GM10248 (cell line): ENCODE results near the gene DYNC2H1.

ENCODE experiments used
- CTCF ChIA-PET: fragments of 300-600 bp; sonication (Branson Sonifier 250); formaldehyde crosslinking; extraction: SDS; loops from one replicate; lab custom pipeline; 2021; ENCODE audit warnings: antibody characterized with exemption; lab: Yijun Ruan, JAX
- POLR2A ChIA-PET: fragments of 350-650 bp; sonication (Branson Sonifier 250); formaldehyde crosslinking; extraction: SDS; loops from one replicate; lab custom pipeline; 2020; ENCODE audit warnings: antibody characterized with exemption; lab: Yijun Ruan, JAX
- DNase-seq: peaks from one replicate; pipeline ENCODE4 v3.0.0; 2012; ENCODE audit errors: extremely low spot score
- CTCF ChIP-seq: IDR thresholded peaks from 2 replicates; pipeline ENCODE4 v1.5.1; 2012; ENCODE audit warnings: mild to moderate bottlenecking, low read depth; ENCODE audit errors: extremely low read depth, missing control alignments, control extremely low read depth

DYNC2H1 gene

GRCh38 chr11:103441021-103441420 lies 331.8 kb downstream of the DYNC2H1 start:
- no peak for TF ChIP-seq CTCF
- POLR2A ChIA-PET = no interaction called here
- DNase-seq = no peak
- CTCF ChIA-PET = interaction anchor here (1.2 to 1.4 kb wide), 2 partner anchors 14 to 202 kb away, joined by 3 read pairs; no protein-coding TSS in a partner anchor

GRCh38 chr11:103448966-103449365 lies 339.7 kb downstream of the DYNC2H1 start:
- ChIA-PET POLR2A (no interaction called here), CTCF (interaction anchor here (0.6 kb wide), 1 partner anchor 9 kb away, joined by 3 read pairs; no protein-coding TSS in a partner anchor)
- no peak for TF ChIP-seq CTCF
- no peak for DNase-seq

GRCh38 chr11:103450241-103450640 lies 341.0 kb downstream of the DYNC2H1 start:
- no peak for DNase-seq
- ChIA-PET CTCF (interaction anchor here (1.5 kb wide), 1 partner anchor 35 kb away, joined by 3 read pairs; no protein-coding TSS in a partner anchor), POLR2A (no interaction called here)
- TF ChIP-seq CTCF = no peak

GRCh38 chr11:103453126-103453525 lies 343.9 kb downstream of the DYNC2H1 start:
- ChIA-PET CTCF (interaction anchor here (0.6 to 1.1 kb wide), 2 partner anchors 18 to 141 kb away, joined by 3 read pairs; no protein-coding TSS in a partner anchor), POLR2A (interaction anchor here (0.6 kb wide), 1 partner anchor 22 kb away, joined by 3 read pairs; no protein-coding TSS in a partner anchor)
- no peak for TF ChIP-seq CTCF
- DNase-seq = no peak

- ChIA-PET POLR2A (no interaction called here), CTCF (interaction anchor here (0.6 to 1.6 kb wide), 3 partner anchors 11 to 142 kb away, joined by 3 to 5 read pairs (median 3); no protein-coding TSS in a partner anchor)
- DNase-seq = no peak
- TF ChIP-seq CTCF = no peak
Observed at GRCh38 chr11:103453915-103454709, 344.9 kb downstream of the DYNC2H1 start.

GRCh38 chr11:103464420-103464819 lies 355.2 kb downstream of the DYNC2H1 start:
- POLR2A ChIA-PET = no interaction called here
- no peak for TF ChIP-seq CTCF

More at GRCh38 chr11:103464420-103464819, 355.2 kb downstream of the DYNC2H1 start:
- DNase-seq = no peak
- CTCF ChIA-PET = interaction anchor here (2.2 to 2.3 kb wide), 2 partner anchors 8 to 9 kb away, joined by 5 to 11 read pairs; no protein-coding TSS in a partner anchor
